ENCODE measurements around the gene ZFP3.
"Not testable (repeated sequence)": the region's sequence is repeated elsewhere in the genome, so short reads cannot be mapped to it uniquely, and the experiment has no call there.

The ZFP3 gene

DNA sequence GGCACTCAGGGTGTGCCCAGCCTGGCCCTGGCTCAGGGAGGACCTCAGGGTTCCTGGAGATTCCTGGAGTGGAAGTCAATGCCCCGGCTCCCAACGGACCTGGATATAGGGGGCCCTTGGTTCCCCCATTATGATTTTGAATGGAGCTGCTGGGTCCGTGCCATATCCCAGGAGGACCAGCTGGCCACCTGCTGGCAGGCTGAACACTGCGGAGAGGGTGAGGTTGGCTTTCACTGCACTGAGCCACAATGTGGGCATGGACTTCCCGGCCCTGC lies 61.1 kb downstream of the ZFP3 start:
- no peak for DNase-seq

DNA sequence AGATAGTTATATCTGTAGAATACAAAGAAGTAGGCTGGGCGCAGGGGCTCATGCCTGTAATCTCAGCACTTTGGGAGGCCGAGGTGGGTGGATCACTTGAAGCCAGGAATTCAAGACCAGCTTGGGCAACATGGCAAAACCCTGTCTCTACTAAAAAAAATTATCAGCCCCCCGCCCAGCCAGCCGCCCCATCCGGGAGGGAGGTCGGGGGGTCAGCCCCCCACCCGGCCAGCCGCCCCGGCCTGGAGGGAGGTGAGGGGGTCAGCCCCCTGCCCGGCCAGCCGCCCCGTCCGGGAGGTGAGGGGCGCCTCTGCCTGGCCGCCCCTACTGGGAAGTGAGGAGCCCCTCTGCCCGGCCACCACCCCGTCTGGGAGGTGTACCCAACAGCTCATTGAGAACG lies 64.6 kb downstream of the ZFP3 start:
- not testable (repeated sequence) for DNase-seq

All from NCI-H510A treated with DMSO at 0.1 percent for 48 hours (cell line).